Nucleus accumbens (tissue), 56 donors: Measurements from ENCODE around the gene ZBTB24.
"Not testable (repeated sequence)": the region's sequence is repeated elsewhere in the genome, so short reads cannot be mapped to it uniquely, and the experiment has no call there.

ENCODE experiments used
- DNase-seq, 56 donors: peaks; one replicate each; lab custom pipeline; 2025; lab: John Stamatoyannopoulos, UW

Gene ZBTB24

GRCh38 chr6:109473120-109473519 lies 9.9 kb downstream of the ZBTB24 start:
- peak in 20 of 56 donors; percentile 12 to 65 (median 44) for DNase-seq

GRCh38 chr6:109472132-109472995 lies 10.7 kb downstream of the ZBTB24 start:
- DNase-seq = peak in 18 of 56 donors; percentile 13 to 72 (median 42)

GRCh38 chr6:109471105-109471810 lies 11.8 kb downstream of the ZBTB24 start:
- DNase-seq = no peak

- DNase-seq = no peak
Observed at GRCh38 chr6:109469591-109470189, 13.3 kb downstream of the ZBTB24 start.

- no peak for DNase-seq
Observed at GRCh38 chr6:109467696-109468095, 15.3 kb downstream of the ZBTB24 start.

- no peak for DNase-seq
Observed at GRCh38 chr6:109466212-109466923, 16.7 kb downstream of the ZBTB24 start.

- peak in 41 of 56 donors; percentile 15 to 80 (median 47) for DNase-seq
Observed at GRCh38 chr6:109465772-109466171, 17.2 kb downstream of the ZBTB24 start.

GRCh38 chr6:109461733-109462526 lies 21.1 kb downstream of the ZBTB24 start:
- no peak for DNase-seq

GRCh38 chr6:109461205-109461604 lies 21.8 kb downstream of the ZBTB24 start:
- DNase-seq = not testable (repeated sequence)

GRCh38 chr6:109460161-109460829 lies 22.7 kb downstream of the ZBTB24 start:
- no peak for DNase-seq

GRCh38 chr6:109458774-109459531 lies 24.1 kb downstream of the ZBTB24 start:
- peak in 2 of 56 donors; percentile 9 to 12 for DNase-seq

GRCh38 chr6:109457562-109457996 lies 25.4 kb downstream of the ZBTB24 start:
- DNase-seq = peak in 1 of 56 donors; percentile 20

GRCh38 chr6:109456710-109457561 lies 26.1 kb downstream of the ZBTB24 start:
- peak in 18 of 56 donors; percentile 17 to 59 (median 28) for DNase-seq

GRCh38 chr6:109456111-109456583 lies 26.9 kb downstream of the ZBTB24 start:
- DNase-seq = no peak

- peak in 34 of 56 donors; percentile 20 to 76 (median 54) for DNase-seq
Observed at GRCh38 chr6:109455437-109456110, 27.4 kb downstream of the ZBTB24 start, which contains the start of gene MICAL1. Gene MICAL1 (minus strand): TSS chr6:109455772. CDS start chr6:109454196, 1,576 bp downstream.
